Heart left ventricle (tissue), 16 donors: Measurements from ENCODE around the gene IFIH1. TPM values are rescaled to one million over a fixed set of nuclear protein-coding genes. Genes with fewer than 3 reads are reported as not detected.

Experiments used
- ATAC-seq, 4 donors: fragments of 200-7000 bp; cut with Tn5 transposase; one replicate each; pipeline ENCODE4 v1.9.1; 2020 to 2022; ENCODE audit warnings: moderate library complexity in 4 of 4, mild to moderate bottlenecking in 3 of 4, moderate number of reproducible peaks in 1 of 4
- DNase-seq, 5 donors: peaks; one replicate each; pipeline ENCODE4 v3.0.0-alpha.2; 2020
- H3K27ac ChIP-seq, 12 donors: fragments of 200-600 bp; sonication (generic) in 4 of 12; one replicate each; pipeline versions ENCODE4 v1.5.0 to v1.8.0; 2016 to 2022; ENCODE audit warnings: mild to moderate bottlenecking in 2 of 12
- H3K27me3 ChIP-seq, 9 donors: fragments of 200-600 bp; sonication (generic) in 2 of 9; one replicate each; pipeline versions ENCODE4 v1.5.1 to v1.8.0; 2016 to 2022; ENCODE audit warnings: mild to moderate bottlenecking in 3 of 9
- H3K36me3 ChIP-seq, 9 donors: fragments of 200-600 bp; sonication (generic) in 2 of 9; one replicate each; pipeline versions ENCODE4 v1.5.0 to v1.8.0; 2018 to 2022; ENCODE audit warnings: mild to moderate bottlenecking in 2 of 9
- H3K4me1 ChIP-seq, 12 donors: fragments of 200-600 bp; sonication (generic) in 4 of 12; one replicate each; pipeline versions ENCODE4 v1.5.0 to v1.8.0; 2016 to 2022; ENCODE audit warnings: mild to moderate bottlenecking in 3 of 12
- H3K4me3 ChIP-seq, 12 donors: fragments of 200-600 bp; sonication (generic) in 4 of 12; one replicate each; pipeline versions ENCODE4 v1.5.0 to v1.8.0; 2017 to 2022; ENCODE audit warnings: mild to moderate bottlenecking in 9 of 12, moderate library complexity in 4 of 12
- H3K9me3 ChIP-seq, 12 donors: fragments of 200-600 bp; sonication (generic) in 4 of 12; one replicate each; pipeline versions ENCODE4 v1.5.0 to v1.8.0; 2016 to 2022; ENCODE audit warnings: mild to moderate bottlenecking in 1 of 12
- POLR2A ChIP-seq, 2 donors: fragments of 450-650 bp; IDR thresholded peaks; one replicate each; pipeline ENCODE4 v1.6.1; 2017; ENCODE audit warnings: antibody characterized with exemption in 2 of 2, mild to moderate bottlenecking in 2 of 2, moderate library complexity in 2 of 2
- WGBS, 4 donors: extraction: QIAGEN DNeasy Blood & Tissue Kit in 2 of 4; methylation state at CpG; one replicate each; pipeline versions ENCODE4 v1.1.5 to v1.1.7; 2013 to 2018; 5-methylcytosine and 5-hydroxymethylcytosine counted together
- intact Hi-C, 10 donors: fragments of 100-400 bp; cut with DNase I; formaldehyde crosslinking; loops; one replicate each; pipeline versions ENCODE4 v1.11.1 to v1.14.2; 2022
- polyA plus RNA-seq, 2 donors: library from polyadenylated mRNA; stranded (reverse); fragments of 200-250 nt; gene quantifications; one replicate each; pipeline ENCODE4 v1.2.3, GENCODE V29; 2013
- total RNA-seq, 9 donors: library from RNA; depleted of rRNA in 2 of 9; stranded (reverse); fragments of >200 nt in 2 of 9; fragmentation: NEBNext Ultra II Directional in 3 of 9; extraction: Animal tissue kit (Norgen Biotek cat#: 25700) in 3 of 9; gene quantifications; one replicate each; pipeline versions ENCODE4 v1.1.0 to v1.2.4, GENCODE V29; 2016 to 2023
- TF ChIP-seq, protein P1 (sequence below), 12 donors: fragments of 200-600 bp; sonication (generic) in 4 of 12; IDR thresholded peaks; one replicate each; pipeline versions ENCODE4 v1.5.0 to v1.8.0; 2018 to 2022; ENCODE audit warnings: antibody characterized with exemption in 12 of 12, mild to moderate bottlenecking in 5 of 12
- donor health status: ischemic (EF 13 %, LVEDD 7.1; RV severe dilation, severe dysfunction).
- donor health status: healthy with polysubstance abuse.
- donor health status: DM: no; HTN: yes; CAD: no.
- donor health status: DM: no; HTN: no; CAD: no.
- donor health status: ischemic (EF 25% LVEDD 6.9; RV normal size, moderate dysfunction).
- donor health status: ischemic (EF 25% LVEDD 5.7; RV mildly dilated, moderate dysfunction).
- donor health status: healthy.
- donor health status: DM: yes; HTN: yes; CAD: no.
- donor health status: ischemic (EF 35%, LVEDD 5.7; RV mildly dilated, moderate dysfunction).
- donor health status: nonischemic (EF 11% LVEDD 7.7; RV severe dilation, severe dysfunction).
- donor health status: DM: yes; HTN: yes; CAD: no.
- donor health status: PGD.
- donor health status: ischemic (EF 29% LVEDD 5.4; RV normal size, mild dysfunction).
- donor health status: nonischemic (EF 23%, LVEDD 6.1; RV moderate dilation, normal function).

The IFIH1 gene
- total and polyA plus RNA-seq, 11 donors: 3.4 to 24.2 (median 5.5) TPM

DNA sequence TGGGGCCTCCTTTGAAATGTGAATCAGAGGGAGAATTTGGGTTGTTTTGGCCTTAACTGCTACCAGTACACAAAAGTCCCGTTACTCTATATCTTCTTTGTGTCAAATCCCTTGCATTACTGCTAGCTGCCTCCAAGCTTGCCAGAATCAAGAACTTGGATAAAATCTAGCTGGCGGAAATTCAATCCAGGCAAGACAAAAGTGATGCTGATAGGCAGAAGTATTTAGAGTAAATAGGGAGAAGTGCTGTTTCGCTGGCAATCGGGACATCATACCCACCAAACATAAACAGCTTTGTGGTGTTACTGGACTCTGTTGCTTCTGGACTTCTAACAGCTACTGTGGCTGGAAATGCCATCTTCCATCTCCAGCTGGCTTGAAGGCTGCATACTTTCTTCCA is 2.5 kb downstream of the IFIH1 start:
- H3K4me3 ChIP-seq: peak overlapping the region in 8 of 12 donors; percentile 8 to 95 (median 85)
- no peaks in the 10 kb centered on the region for H3K27me3 ChIP-seq
- no peak for TF ChIP-seq POLR2A (IDR thresholded peaks at IDR 0.05)
- TF ChIP-seq, protein P1, sequence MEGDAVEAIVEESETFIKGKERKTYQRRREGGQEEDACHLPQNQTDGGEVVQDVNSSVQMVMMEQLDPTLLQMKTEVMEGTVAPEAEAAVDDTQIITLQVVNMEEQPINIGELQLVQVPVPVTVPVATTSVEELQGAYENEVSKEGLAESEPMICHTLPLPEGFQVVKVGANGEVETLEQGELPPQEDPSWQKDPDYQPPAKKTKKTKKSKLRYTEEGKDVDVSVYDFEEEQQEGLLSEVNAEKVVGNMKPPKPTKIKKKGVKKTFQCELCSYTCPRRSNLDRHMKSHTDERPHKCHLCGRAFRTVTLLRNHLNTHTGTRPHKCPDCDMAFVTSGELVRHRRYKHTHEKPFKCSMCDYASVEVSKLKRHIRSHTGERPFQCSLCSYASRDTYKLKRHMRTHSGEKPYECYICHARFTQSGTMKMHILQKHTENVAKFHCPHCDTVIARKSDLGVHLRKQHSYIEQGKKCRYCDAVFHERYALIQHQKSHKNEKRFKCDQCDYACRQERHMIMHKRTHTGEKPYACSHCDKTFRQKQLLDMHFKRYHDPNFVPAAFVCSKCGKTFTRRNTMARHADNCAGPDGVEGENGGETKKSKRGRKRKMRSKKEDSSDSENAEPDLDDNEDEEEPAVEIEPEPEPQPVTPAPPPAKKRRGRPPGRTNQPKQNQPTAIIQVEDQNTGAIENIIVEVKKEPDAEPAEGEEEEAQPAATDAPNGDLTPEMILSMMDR (IDR thresholded peaks at IDR 0.05): no peak
- intact Hi-C loops: loop anchor here in 1 of 10 donors (2.0 kb wide), 1 partner anchor 25 kb away; no protein-coding TSS in a partner anchor
- no peak overlapping the region for H3K27ac ChIP-seq
- peaks cover 0 to 4% (median 0%) of the 10 kb centered on the region in 9 donors for H3K36me3 ChIP-seq
- no peaks in the 10 kb centered on the region for H3K9me3 ChIP-seq
- ATAC-seq: no peak
- H3K4me1 ChIP-seq: peaks cover 0 to 72% (median 8%) of the 10 kb centered on the region in 12 donors
- WGBS, 4 donors: 59 to 83% (median 70%) methylated on average over 4 of the region's 4 CpGs
- no peak for DNase-seq

DNA sequence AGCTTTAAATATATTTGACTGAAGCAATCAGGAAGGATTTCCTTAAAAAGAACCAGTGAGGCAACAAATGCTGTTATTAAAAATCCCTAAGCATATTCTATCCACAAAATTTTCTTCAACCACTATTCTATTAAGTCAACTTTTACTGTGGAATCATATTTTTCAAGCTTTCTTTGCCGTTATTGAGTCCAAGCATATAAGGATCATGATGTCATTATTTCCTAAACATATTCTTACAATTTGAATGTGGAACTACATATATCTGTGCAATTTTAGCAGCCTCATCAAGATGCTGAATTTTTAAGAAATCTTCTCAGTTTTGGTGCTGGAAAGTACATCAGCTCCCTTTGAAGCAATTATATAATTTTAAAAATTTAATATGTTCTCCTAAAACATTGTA is 5.6 kb downstream of the IFIH1 start:
- TF ChIP-seq, protein P1 (IDR thresholded peaks at IDR 0.05): no peak
- no peak for TF ChIP-seq POLR2A (IDR thresholded peaks at IDR 0.05)
- Histone ChIP-seq H3K27ac (no peak overlapping the region), H3K4me3 (no peak overlapping the region), H3K4me1 (peaks cover 0 to 49% (median 4%) of the 10 kb centered on the region in 12 donors), H3K36me3 (peaks cover 0 to 31% (median 11%) of the 10 kb centered on the region in 9 donors), H3K9me3 (no peaks in the 10 kb centered on the region), H3K27me3 (no peaks in the 10 kb centered on the region)
- no peak for ATAC-seq
- no peak for DNase-seq
- intact Hi-C loops: no loop called here
- WGBS, 4 donors: 75 to 91% (median 83%) methylated on average over 1 of the region's 1 CpG

DNA sequence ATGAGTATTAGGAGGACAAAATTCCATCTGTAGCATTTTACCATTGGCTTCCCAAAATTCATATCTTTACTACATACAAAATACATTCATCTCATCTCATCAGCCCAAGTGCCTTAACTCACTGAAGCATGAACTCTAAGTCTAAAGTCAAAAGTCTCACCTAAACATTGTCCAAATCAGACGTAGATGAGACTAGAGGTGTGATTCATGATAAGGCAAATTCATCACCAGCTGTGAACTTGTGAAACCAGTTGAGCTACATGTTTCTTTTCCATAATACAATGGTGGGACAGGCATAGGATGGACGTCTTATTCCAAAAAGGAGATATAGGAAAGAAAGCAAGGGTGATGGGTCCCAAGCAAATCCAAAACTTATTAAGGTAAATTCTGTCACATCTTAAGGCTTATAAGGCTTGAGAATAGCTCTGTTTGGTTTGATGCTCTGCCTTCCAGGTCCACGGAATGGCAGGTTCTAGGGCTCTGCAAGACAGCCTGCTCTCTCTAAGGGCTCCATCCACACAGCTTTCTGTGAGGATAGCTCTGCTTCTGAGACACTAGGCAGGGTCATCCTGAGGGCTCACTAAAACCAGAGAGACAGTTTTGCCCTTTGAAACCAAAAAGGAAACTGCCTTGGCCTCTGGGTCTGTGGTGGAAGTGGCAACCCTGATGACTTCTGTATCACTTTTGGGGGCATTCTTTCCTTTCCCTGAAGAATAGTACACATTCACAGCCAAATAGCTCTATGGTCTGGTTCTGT is 9.6 kb downstream of the IFIH1 start:
- Histone ChIP-seq H3K27ac (no peak overlapping the region), H3K4me1 (peaks cover 0 to 20% (median 0%) of the 10 kb centered on the region in 12 donors), H3K36me3 (peaks cover 0 to 66% (median 38%) of the 10 kb centered on the region in 9 donors), H3K27me3 (no peaks in the 10 kb centered on the region), H3K9me3 (no peaks in the 10 kb centered on the region), H3K4me3 (no peak overlapping the region)
- TF ChIP-seq, protein P1 (IDR thresholded peaks at IDR 0.05): no peak
- TF ChIP-seq POLR2A (IDR thresholded peaks at IDR 0.05): no peak
- DNase-seq (no peak), ATAC-seq (no peak)
- intact Hi-C loops: loop anchor here in 3 of 10 donors (10.0 kb wide), 2 partner anchors 304 to 724 kb away; no protein-coding TSS in a partner anchor
- whole genome bisulfite sequencing, 4 donors: 74 to 96% (median 93%) methylated on average over 3 of the region's 3 CpGs

DNA sequence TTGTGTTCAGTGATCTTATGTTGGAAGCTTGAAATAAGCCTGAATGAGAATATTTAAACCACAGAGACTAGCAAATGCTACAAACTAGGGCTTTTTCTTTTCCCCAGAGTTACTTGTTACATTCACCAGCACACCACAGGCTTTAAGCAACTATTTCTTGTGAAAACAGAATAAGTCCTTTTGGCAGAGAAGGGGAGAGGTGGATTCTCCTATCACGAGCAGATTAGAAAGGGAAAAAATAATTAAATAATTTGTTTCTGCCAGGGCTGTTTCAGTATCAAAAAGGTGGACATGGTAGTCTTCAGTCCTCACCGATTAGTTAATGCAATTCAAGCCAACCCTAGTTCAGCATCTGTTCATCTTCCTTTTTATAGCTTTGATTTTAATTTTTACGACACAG is 12.6 kb downstream of the IFIH1 start:
- 89 to 97% (median 94%) methylated on average over 3 of the region's 3 CpGs for WGBS, 4 donors
- peaks cover 0 to 15% (median 0%) of the 10 kb centered on the region in 12 donors for H3K4me1 ChIP-seq
- TF ChIP-seq POLR2A (IDR thresholded peaks at IDR 0.05): no peak
- TF ChIP-seq, protein P1 (IDR thresholded peaks at IDR 0.05): no peak
- no peak for DNase-seq
- no peak for ATAC-seq
- H3K4me3 ChIP-seq: no peak overlapping the region
- H3K27me3 ChIP-seq: no peaks in the 10 kb centered on the region
- intact Hi-C loops: loop anchor here in 3 of 10 donors (10.0 kb wide), 2 partner anchors 301 to 721 kb away; no protein-coding TSS in a partner anchor
- peaks cover 0 to 78% (median 38%) of the 10 kb centered on the region in 9 donors for H3K36me3 ChIP-seq
- H3K9me3 ChIP-seq: no peaks in the 10 kb centered on the region
- H3K27ac ChIP-seq: no peak overlapping the region
